Esophagus muscularis mucosa (tissue), 4 donors: Measurements from ENCODE around the gene ARHGEF39. TPM values are rescaled to one million over a fixed set of nuclear protein-coding genes. Genes with fewer than 3 reads are reported as not detected.
A peak's percentile ranks its signal among the peaks of the same experiment; 100 is the strongest.

Experiments used
- DNase-seq: peaks from one replicate; pipeline ENCODE4 v3.0.0-alpha.2; 2017; ENCODE audit errors: extremely low spot score
- H3K27ac ChIP-seq, 4 donors: fragments of 200-600 bp; sonication (generic); replicated peaks in 1 of 4; 1 replicate in 3 of 4; 2 replicates in 1 of 4; pipeline ENCODE4 v1.5.1; 2016 to 2019; ENCODE audit warnings: mild to moderate bottlenecking in 1 of 4
- H3K27me3 ChIP-seq, 4 donors: fragments of 200-600 bp; sonication (generic); one replicate each; pipeline versions ENCODE4 v1.5.1 to v1.6.0; 2016 to 2019
- H3K36me3 ChIP-seq, 4 donors: fragments of 200-600 bp; sonication (generic); one replicate each; pipeline ENCODE4 v1.5.1; 2016 to 2019
- H3K4me1 ChIP-seq, 4 donors: fragments of 200-600 bp; sonication (generic); one replicate each; pipeline ENCODE4 v1.5.1; 2016 to 2019
- H3K4me3 ChIP-seq, 4 donors: fragments of 200-600 bp; sonication (generic); 1 replicate in 2 of 4; 2 replicates in 2 of 4; pipeline ENCODE4 v1.5.1; 2016 to 2019; ENCODE audit warnings: mild to moderate bottlenecking in 4 of 4, moderate library complexity in 1 of 4
- H3K9me3 ChIP-seq, 4 donors: fragments of 200-600 bp; sonication (generic); 1 replicate in 3 of 4; 2 replicates in 1 of 4; pipeline ENCODE4 v1.5.1; 2016 to 2019
- EP300 ChIP-seq: sonication (generic); formaldehyde crosslinking; IDR thresholded peaks from one replicate; pipeline ENCODE4 v1.6.1; 2017; ENCODE audit warnings: antibody characterized with exemption
- POLR2A ChIP-seq: fragments of 450-650 bp; IDR thresholded peaks from one replicate; pipeline ENCODE4 v1.6.1; 2017; ENCODE audit warnings: antibody characterized with exemption, moderate library complexity, mild to moderate bottlenecking, low read depth
- POLR2AphosphoS5 ChIP-seq, 2 donors: sonication (generic); formaldehyde crosslinking; IDR thresholded peaks; one replicate each; pipeline ENCODE4 v1.6.1; 2017; ENCODE audit warnings: antibody characterized with exemption in 2 of 2
- WGBS: methylation state at CpG from one replicate; pipeline ENCODE4 v1.1.5; 2018; 5-methylcytosine and 5-hydroxymethylcytosine counted together
- intact Hi-C: fragments of 100-400 bp; cut with DNase I; formaldehyde crosslinking; loops from one replicate; pipeline ENCODE4 v1.15.1; 2023
- total RNA-seq, 4 donors: library from RNA; depleted of rRNA; stranded (reverse); fragments of >200 nt; gene quantifications; one replicate each; pipeline versions ENCODE4 v1.1.0 to v1.2.1, GENCODE V29; 2016
- TF ChIP-seq, protein P1 (sequence below), 3 experiments: fragments of 200-600 bp in 2 of 3; fragments of 450-650 bp in 1 of 3; sonication (generic) in 2 of 3; IDR thresholded peaks; one replicate each; pipeline ENCODE4 v1.5.1; 2017 to 2019; ENCODE audit warnings: antibody characterized with exemption in 3 of 3, mild to moderate bottlenecking in 2 of 3, moderate library complexity in 1 of 3

The ARHGEF39 gene
- total RNA-seq, 4 donors from 2014 or later = 1.3 to 3.3 (median 1.7) TPM

DNA sequence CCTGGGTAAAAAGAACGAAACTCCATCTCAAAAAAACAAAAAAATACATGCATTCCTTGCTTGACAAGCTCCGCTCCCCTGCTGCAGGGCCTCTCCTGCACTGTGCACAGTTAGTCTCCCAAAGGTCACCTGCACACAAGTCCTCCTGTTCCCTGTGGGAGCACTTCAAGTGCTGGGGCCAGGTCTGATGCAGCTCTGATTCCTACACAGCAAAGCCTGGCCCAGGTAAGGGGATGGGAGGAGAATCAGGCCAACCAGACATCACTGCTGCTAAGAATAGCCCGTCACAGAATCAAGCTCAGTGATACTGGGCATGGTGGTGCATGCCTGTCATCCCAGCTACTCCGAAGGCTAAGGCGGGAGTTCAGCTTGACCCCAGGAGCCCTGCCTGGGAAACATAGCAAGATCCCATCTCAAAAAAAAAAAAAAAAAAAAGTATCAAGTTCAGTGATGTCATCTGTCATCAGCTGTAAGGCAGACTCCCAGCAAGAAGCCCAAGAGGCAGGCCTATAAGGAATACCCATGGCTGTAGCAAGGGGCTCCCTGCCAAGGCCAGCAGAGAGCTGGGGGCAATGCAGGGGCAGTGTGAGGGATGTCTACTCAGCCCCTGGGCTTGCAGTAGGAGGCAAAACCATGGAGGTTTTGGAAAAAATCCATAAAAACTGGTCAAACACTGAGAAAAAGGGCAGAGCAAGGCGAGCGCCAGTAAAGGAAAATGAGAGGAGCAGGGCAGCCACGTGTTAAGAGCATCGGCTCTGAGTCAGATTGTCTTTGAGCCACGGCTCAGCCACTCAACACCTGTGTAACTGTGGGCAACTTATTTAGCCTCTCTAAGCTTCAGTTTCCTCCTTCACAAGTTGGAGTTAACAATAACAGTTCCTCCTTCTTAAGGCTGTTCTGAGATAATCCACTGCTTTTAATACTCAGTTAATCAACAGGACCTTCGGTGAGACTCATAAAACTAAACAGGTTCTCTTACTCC, 21.5 kb upstream of the ARHGEF39 start:
- H3K27ac ChIP-seq = peak overlapping the region; percentile 95 to 98 (median 96)
- TF ChIP-seq POLR2AphosphoS5 (IDR thresholded peaks at IDR 0.05) (peak in 1 of 2 donors; percentile 37), EP300 (no peak)
- peaks cover 46 to 70% (median 64%) of the 10 kb centered on the region in 4 donors for H3K36me3 ChIP-seq
- H3K9me3 ChIP-seq = no peaks in the 10 kb centered on the region
- no peaks in the 10 kb centered on the region for H3K27me3 ChIP-seq
- intact Hi-C loops = no loop called here
- DNase-seq = no peak
- H3K4me3 ChIP-seq = peak overlapping the region; percentile 72 to 90 (median 86)
- 40% methylated on average over 11 of the region's 11 CpGs for WGBS
- peaks cover 27 to 64% (median 50%) of the 10 kb centered on the region in 4 donors for H3K4me1 ChIP-seq

DNA sequence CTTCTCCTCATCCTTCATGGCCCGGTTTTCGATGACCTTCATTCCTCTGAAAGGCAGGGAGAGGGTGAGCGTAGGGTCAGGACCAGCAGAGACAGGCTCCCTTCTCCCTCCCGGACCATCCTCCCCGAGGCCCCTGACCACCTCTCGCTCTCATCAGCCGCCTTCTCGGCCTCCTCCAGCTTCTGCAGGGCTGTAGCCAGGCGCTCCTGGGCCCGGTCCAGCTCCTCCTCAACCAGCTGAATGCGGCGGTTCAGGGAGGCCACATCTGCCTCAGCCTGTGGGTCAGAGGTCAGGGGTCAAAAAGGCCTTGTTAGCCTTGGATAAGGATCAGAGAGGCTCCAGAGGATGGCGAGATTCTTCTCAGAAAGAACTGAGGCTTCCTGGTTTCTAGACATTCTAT, 20.5 kb upstream of the ARHGEF39 start:
- no peak for TF ChIP-seq EP300
- no peak for TF ChIP-seq POLR2A
- TF ChIP-seq, protein P1, sequence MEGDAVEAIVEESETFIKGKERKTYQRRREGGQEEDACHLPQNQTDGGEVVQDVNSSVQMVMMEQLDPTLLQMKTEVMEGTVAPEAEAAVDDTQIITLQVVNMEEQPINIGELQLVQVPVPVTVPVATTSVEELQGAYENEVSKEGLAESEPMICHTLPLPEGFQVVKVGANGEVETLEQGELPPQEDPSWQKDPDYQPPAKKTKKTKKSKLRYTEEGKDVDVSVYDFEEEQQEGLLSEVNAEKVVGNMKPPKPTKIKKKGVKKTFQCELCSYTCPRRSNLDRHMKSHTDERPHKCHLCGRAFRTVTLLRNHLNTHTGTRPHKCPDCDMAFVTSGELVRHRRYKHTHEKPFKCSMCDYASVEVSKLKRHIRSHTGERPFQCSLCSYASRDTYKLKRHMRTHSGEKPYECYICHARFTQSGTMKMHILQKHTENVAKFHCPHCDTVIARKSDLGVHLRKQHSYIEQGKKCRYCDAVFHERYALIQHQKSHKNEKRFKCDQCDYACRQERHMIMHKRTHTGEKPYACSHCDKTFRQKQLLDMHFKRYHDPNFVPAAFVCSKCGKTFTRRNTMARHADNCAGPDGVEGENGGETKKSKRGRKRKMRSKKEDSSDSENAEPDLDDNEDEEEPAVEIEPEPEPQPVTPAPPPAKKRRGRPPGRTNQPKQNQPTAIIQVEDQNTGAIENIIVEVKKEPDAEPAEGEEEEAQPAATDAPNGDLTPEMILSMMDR (IDR thresholded peaks at IDR 0.05) = no peak
- TF ChIP-seq POLR2AphosphoS5 (IDR thresholded peaks at IDR 0.05) = peak in 1 of 2 donors; percentile 8
- no peaks in the 10 kb centered on the region for H3K27me3 ChIP-seq
- peak overlapping the region; percentile 95 to 98 (median 96) for H3K27ac ChIP-seq
- H3K4me1 ChIP-seq = peaks cover 27 to 69% (median 50%) of the 10 kb centered on the region in 4 donors
- 65% methylated on average over 7 of the region's 13 CpGs for WGBS
- intact Hi-C loops = no loop called here
- peaks cover 46 to 70% (median 64%) of the 10 kb centered on the region in 4 donors for H3K36me3 ChIP-seq
- H3K4me3 ChIP-seq = peak overlapping the region; percentile 72 to 90 (median 86)
- H3K9me3 ChIP-seq = no peaks in the 10 kb centered on the region
- no peak for DNase-seq

DNA sequence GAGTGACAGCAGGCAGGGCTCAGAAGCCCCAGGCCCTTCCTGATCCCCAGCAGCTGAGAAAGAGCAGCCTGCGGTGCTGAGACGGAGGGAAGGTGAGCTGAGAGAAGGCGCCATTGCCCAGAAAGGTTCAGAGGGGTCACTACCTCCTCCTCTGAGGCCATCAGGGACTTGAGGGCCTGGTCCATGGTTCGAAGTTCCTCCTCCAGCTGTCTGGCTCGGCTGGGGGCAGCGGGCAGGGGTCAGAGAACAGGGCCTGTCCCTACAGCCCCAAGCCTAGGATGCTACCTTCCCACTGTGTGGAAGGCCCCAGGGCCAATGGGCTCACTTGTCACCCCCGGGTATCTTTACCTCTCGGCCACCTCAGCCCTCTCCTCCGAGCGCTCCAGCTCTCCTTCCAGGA, 19.9 kb upstream of the ARHGEF39 start:
- 60% methylated on average over 1 of the region's 10 CpGs for WGBS
- peaks cover 27 to 71% (median 47%) of the 10 kb centered on the region in 4 donors for H3K4me1 ChIP-seq

DNA sequence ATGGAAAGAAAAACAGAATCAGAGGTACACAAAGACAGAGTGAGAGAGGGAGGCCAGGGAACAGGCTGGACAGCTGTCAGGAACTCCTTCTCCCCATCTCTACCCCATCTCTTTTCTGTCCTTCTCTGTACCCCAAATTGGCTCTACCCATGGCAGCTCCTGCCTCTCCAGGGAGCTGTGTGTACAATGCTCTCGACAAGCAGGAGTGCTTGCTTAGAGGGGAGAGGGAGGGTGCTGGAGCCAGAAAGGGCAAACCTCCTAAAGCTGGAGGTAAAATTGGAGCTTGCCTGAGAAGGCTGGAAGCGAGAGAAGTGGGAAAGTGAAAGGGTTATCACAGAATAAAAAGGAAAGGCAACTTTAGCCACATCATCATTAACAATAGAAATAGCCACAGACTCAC, 18.3 kb upstream of the ARHGEF39 start:
- no peaks in the 10 kb centered on the region for H3K9me3 ChIP-seq
- peak overlapping the region; percentile 95 to 98 (median 96) for H3K27ac ChIP-seq
- H3K4me1 ChIP-seq = peaks cover 22 to 63% (median 44%) of the 10 kb centered on the region in 4 donors
- no peak for DNase-seq
- peak overlapping the region; percentile 72 to 90 (median 86) for H3K4me3 ChIP-seq
- 40% methylated on average over 2 of the region's 2 CpGs for WGBS
- intact Hi-C loops = no loop called here
- H3K36me3 ChIP-seq = peaks cover 46 to 68% (median 58%) of the 10 kb centered on the region in 4 donors
- TF ChIP-seq, protein P1 (IDR thresholded peaks at IDR 0.05) = no peak
- TF ChIP-seq POLR2AphosphoS5 (IDR thresholded peaks at IDR 0.05) (no peak), POLR2A (no peak), EP300 (no peak)
- no peaks in the 10 kb centered on the region for H3K27me3 ChIP-seq

More for the DNA sequence above, 19.9 kb upstream of the ARHGEF39 start:
- peak overlapping the region; percentile 95 to 98 (median 96) for H3K27ac ChIP-seq
- intact Hi-C loops = no loop called here
- peak overlapping the region; percentile 72 to 90 (median 86) for H3K4me3 ChIP-seq
- no peak for DNase-seq
- no peaks in the 10 kb centered on the region for H3K27me3 ChIP-seq
- H3K9me3 ChIP-seq = no peaks in the 10 kb centered on the region
- peaks cover 46 to 70% (median 64%) of the 10 kb centered on the region in 4 donors for H3K36me3 ChIP-seq
- TF ChIP-seq EP300 (no peak), POLR2AphosphoS5 (IDR thresholded peaks at IDR 0.05) (peak in 1 of 2 donors; percentile 48)

DNA sequence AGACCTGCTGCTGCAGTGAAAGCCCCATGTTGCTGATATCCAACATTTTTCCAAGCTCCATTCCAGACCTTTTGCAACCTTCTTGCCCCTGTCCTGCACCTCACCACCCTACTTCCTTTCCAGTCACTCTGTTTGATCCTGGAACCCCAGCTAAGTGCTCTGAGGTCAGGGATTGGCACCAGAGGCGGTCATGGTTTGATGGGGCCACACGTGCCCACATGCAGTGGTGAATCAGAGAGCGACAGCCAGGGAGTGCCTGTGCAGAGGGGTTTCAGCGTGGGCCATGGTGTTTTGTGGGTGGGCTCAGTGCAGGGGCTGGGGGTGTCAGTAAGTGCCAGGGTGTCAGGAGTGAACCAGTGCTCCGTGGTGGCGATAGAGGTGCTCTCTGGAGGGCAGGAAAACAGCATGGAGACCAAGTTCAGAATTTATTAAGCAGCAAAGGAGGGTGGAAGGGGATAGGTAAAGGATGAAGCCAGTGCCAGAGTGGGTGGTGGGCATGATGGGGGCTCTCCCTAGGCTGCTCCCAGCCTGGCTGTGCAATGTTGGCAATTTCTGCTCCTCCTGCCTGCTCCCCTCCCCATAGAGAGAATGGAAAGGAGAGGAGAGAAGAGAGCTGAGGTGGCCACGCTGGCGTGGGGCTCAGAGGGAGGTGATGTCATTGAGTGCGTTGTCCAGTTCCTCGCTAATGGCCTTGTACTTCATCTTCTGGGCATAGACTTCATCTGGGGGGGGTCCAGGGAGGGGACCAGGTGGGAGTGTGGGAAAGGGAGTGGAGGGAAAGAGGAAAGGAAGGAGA, 17.7 kb upstream of the ARHGEF39 start:
- peaks cover 22 to 63% (median 42%) of the 10 kb centered on the region in 4 donors for H3K4me1 ChIP-seq
- no peaks in the 10 kb centered on the region for H3K9me3 ChIP-seq
- no peaks in the 10 kb centered on the region for H3K27me3 ChIP-seq
- intact Hi-C loops = no loop called here
- peak overlapping the region; percentile 95 to 98 (median 96) for H3K27ac ChIP-seq
- no peak for DNase-seq
- 53% methylated on average over 9 of the region's 10 CpGs for WGBS
- H3K36me3 ChIP-seq = peaks cover 46 to 62% (median 52%) of the 10 kb centered on the region in 4 donors
- H3K4me3 ChIP-seq = peak overlapping the region; percentile 72 to 90 (median 86)
- TF ChIP-seq, protein P1 (IDR thresholded peaks at IDR 0.05) = no peak
- TF ChIP-seq POLR2A (peak; percentile 7), POLR2AphosphoS5 (IDR thresholded peaks at IDR 0.05) (peak in 1 of 2 donors; percentile 19), EP300 (no peak)
